ENCODE data around the gene UST.
A peak's percentile ranks its signal among the peaks of the same experiment; 100 is the strongest.
"Not testable (repeated sequence)": the region's sequence is repeated elsewhere in the genome, so short reads cannot be mapped to it uniquely, and the experiment has no call there.

The UST gene

GRCh38 chr6:148768646-148769270, 21.9 kb downstream of the UST start:
- DNase-seq: no peak

- no peak for DNase-seq
Observed at GRCh38 chr6:148769304-148769968, 22.6 kb downstream of the UST start.

- no peak for DNase-seq
Observed at GRCh38 chr6:148770408-148771211, 23.8 kb downstream of the UST start.

GRCh38 chr6:148771212-148771601, 24.4 kb downstream of the UST start:
- DNase-seq: no peak

- no peak for DNase-seq
Observed at GRCh38 chr6:148771896-148772554, 25.2 kb downstream of the UST start.

- no peak for DNase-seq
Observed at GRCh38 chr6:148775161-148775560, 28.3 kb downstream of the UST start.

GRCh38 chr6:148776321-148777308, 29.8 kb downstream of the UST start:
- DNase-seq: peak; percentile 49

GRCh38 chr6:148779142-148779562, 32.3 kb downstream of the UST start:
- DNase-seq: peak; percentile 16

GRCh38 chr6:148780423-148780822, 33.6 kb downstream of the UST start:
- not testable (repeated sequence) for DNase-seq

GRCh38 chr6:148780918-148781436, 34.1 kb downstream of the UST start:
- no peak for DNase-seq

- no peak for DNase-seq
Observed at GRCh38 chr6:148789948-148790347, 43.1 kb downstream of the UST start.

- DNase-seq: no peak
Observed at GRCh38 chr6:148790404-148790803, 43.6 kb downstream of the UST start.

- no peak for DNase-seq
Observed at GRCh38 chr6:148790817-148791216, 44.0 kb downstream of the UST start.

GRCh38 chr6:148791372-148791771, 44.5 kb downstream of the UST start:
- DNase-seq: no peak

- DNase-seq: no peak
Observed at GRCh38 chr6:148793721-148794120, 46.9 kb downstream of the UST start.

- no peak for DNase-seq
Observed at GRCh38 chr6:148794797-148795196, 48.0 kb downstream of the UST start.

GRCh38 chr6:148795563-148795962, 48.7 kb downstream of the UST start:
- DNase-seq: no peak

GRCh38 chr6:148799647-148800046, 52.8 kb downstream of the UST start:
- DNase-seq: peak; percentile 24

- DNase-seq: peak; percentile 18
Observed at GRCh38 chr6:148800536-148800935, 53.7 kb downstream of the UST start.

GRCh38 chr6:148803979-148804378, 57.1 kb downstream of the UST start:
- peak; percentile 16 for DNase-seq

- no peak for DNase-seq
Observed at GRCh38 chr6:148805777-148806176, 58.9 kb downstream of the UST start.

GRCh38 chr6:148807784-148808183, 61.0 kb downstream of the UST start:
- no peak for DNase-seq
